GM19035 (cell line): ENCODE data around the gene ENTR1.

ENCODE experiments used
- ATAC-seq: cut with Tn5 transposase; IDR thresholded peaks from one replicate; pipeline ENCODE4 v1.9.1; 2021; ENCODE audit not compliant: unreplicated experiment

Gene ENTR1, protein sequence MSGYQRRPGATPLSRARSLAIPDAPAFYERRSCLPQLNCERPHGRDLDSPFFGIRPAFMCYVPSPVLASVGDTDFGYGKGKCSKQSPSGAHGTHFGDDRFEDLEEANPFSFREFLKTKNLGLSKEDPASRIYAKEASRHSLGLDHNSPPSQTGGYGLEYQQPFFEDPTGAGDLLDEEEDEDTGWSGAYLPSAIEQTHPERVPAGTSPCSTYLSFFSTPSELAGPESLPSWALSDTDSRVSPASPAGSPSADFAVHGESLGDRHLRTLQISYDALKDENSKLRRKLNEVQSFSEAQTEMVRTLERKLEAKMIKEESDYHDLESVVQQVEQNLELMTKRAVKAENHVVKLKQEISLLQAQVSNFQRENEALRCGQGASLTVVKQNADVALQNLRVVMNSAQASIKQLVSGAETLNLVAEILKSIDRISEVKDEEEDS

DNA sequence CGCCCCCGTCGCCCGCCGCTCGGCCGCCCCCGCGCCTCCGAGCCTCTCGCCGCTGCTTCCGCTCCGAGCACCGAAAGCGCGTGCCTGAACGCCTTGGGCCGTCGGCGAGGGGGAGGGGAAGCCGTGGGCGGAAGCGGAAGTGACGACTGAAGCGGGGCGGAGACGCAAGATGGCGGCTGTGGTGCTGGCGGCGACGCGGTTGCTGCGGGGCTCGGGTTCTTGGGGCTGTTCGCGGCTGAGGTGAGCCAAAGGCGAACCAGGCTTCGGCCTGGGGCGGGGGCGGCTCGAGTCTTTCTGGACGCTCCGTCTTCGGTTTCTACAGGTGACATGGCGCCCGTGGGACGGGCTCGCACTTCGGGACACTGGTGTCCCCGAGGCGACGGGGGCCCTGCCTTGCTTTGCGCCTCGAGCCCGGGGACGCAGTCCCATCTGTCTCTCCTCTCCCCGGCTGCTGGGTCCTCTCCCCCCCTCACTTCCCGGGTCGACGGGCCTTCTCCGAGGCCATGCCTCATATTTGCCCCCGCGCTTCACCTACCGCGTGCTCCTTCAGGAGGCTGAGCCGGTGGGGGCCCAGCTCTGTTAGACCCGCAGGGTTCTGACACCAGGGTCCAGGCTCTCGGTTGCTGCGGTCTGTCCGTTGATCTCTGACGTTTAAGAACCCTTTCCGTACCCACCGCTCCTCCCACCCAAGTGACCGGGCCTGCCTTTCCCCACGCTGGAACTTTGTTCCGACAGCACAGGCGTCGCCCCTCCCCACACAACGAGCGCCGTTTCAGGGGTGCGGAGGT, at the start of gene ENTR1, which contains the start of gene PMPCA:
ENTR1 (minus strand) TSS at position 115 of the 788 bp plus-strand sequence. CDS start 217 bp downstream, outside the sequence.
PMPCA (plus strand) TSS at position 159 of the 788 bp plus-strand sequence; CDS start at position 170, 11 bp downstream.
- peak; percentile 86 for ATAC-seq

DNA sequence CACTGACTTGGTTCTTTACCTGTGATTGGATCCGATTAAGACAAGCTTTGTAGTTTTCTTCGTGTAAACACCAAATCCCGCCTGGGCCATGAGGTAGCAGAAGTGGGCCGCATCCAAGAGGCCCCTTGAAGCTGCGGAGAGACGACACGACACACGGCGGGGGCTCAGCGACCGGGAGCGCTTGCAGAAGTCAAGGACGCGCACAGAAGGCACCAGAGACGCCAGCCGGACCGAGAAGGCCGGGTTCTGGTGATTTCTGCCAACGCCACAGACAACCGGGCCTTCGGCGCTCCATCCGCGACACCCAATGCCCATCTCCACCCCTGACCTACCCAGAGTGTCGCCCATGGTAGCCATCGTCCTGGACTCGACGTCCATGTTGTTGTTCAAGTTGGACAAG, 49.0 kb upstream of the ENTR1 start:
- ATAC-seq, result no peak

DNA sequence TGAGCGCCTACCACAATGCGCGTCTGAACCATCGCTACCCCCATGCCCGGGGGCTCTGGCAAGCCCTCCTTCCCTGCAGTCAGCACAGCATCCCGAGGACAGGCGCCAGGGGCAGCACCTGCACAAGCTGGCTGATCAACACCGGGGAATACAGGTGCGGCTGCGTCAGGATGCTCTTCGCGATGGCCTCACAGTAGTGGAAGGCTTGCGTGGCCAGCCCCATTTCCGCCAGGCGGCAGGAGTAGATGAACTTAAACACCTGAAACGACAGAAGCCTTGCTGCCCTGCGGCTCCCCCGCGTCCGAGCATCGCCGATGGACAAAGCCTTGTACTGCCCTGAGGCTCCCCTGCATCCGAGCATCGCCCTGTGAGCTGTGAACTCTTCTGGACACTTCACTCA, 46.9 kb upstream of the ENTR1 start:
- no peak for ATAC-seq

DNA sequence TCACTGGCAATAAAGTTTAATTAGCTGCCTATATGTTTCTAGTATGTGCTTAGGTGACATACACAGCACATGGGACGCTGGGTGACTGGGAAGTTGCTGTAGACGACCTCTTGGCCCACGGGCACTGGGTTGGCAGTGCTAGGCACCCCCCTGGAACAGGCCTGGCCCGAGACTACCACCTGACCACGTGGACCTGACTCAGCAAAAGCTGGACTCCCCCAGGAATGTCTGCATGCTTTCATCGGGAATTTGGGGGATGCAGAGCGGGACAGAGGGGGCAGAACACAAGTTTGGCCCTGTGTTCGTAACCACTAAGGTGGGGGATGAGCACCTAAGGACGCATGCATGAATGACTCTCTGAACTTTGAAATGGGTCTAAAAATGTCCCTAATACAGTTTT, 45.8 kb upstream of the ENTR1 start:
- ATAC-seq, result no peak

DNA sequence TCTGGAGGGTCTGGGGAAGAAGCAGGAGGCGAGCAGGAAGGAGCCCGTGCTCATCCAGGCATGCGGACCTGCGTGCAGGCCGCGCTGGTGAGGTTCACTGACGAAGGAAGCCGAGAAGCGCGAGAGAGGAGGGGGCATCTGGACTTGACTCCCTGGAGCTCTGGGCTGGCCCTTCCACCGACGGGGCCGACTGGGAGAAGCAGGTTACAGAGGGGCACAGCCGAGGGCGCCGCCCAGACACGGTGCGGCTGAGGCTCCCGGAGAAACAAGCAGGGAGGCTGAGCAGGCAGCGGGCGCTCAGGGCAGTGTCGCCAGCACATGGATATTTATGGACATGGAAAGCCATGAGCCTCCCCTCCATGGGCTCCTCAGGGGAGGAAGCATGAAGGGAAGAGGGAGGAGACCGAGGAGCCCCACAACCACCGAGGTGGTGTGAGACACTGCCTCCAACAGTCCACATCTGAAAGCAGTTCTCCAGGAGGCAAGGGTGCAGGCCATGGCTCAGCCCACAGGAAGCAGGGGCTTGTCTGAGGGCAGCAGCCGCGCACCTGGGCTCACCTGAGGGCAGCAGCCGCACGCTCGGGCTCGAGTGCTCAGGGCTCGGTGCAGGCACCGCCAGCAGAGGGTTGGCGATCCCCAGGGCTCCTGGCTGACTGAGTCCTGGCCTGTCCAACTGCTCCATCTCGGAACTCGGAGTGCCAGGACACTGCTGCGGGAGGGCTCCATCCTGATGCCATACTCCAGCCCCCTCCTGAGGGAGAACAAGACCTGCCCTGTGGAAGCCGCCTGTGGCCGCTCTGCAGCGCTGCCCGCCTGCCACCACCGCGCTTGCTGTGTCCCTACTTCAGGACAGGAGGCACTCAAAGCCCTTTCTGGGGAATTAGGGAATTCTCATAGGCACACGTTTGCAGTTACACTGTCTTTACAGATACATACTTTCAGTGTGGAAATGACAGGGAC, 44.9 kb upstream of the ENTR1 start:
- ATAC-seq, result no peak

DNA sequence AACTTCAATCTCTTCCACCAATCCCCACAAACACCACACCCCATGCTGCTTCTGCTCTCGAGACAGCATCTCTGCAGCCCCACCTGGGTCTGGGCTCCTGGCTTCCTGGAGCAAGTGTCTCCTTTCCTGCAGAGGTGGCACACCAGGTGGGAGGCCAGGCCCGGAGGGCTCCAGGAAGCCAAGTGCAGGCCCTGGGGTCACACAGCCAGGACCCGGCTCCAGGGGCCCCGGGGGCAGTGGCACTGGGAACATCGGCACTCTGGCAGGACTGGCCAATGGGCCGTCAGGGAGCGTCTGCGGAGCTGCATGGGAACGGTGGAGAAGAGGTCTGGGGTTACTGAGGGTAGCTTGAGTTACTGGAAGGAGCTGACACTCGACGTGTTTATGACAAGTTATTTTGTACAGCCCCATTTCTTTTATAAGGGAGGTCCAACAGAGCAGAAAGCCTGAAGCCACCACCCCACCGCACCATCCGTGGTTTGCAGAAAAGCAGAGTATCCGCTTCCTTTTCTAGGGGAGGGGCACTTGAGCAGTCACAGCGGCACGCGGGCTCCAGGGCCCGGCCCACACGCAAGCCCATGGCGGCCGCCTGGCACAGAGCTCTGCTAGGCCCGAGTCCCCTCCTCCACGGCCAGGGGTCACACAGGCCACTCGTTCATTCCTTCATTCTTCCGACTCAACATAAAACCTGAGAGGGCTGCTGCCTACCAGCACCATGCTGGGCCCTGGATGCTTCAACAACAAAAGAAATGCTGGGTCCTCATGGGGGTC, 43.8 kb upstream of the ENTR1 start:
- no peak for ATAC-seq

DNA sequence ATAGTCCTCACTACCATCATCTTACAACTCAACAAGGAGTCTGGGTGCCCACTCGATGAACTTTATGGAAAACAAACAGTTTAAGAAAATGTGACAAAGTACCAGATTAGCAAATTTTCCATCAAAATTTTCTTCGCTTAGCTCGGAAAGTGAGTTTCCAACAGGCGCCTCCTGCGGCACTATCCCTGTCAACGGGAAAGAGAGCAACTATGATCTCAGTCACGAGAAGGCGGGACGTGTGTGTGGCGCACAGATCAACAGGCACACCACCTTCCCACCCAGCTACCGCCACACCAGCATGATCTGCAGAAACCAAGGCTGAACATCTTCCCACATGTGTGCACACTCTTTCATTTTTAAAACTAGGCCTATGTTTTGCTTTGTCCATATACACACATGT, 42.9 kb upstream of the ENTR1 start:
- ATAC-seq, result no peak

DNA sequence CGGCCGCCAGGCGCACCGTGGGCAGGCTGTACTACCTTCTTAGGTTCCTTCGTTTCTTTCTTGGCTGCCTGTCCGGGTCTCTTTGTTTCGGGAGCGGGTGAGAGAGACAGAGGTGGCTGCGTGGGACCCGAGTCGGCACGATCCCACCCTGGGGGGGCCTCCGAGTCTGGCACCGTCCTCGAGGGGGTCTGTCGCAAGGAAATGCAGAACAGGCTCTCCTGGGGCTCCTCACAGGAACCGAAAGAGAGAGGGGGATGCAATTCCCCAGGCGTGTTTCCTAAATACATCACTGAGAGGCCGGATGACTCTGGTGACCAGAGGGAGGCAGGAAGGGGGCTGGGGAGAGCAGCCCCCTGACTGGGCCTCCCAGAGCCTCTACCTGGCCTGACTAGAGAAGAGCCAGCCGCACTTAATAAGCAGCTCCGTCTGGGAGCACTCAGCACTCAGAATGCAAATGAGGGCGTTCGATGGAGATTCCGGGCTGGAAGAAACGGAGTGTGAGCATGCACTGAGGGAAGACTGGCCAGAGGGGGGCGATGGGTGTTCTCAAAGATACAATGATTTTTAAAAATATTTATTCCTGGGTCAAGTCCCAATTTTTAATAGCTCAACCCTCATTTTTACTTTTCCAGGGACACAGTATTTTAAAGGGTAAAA, 40.9 kb upstream of the ENTR1 start:
- no peak for ATAC-seq

DNA sequence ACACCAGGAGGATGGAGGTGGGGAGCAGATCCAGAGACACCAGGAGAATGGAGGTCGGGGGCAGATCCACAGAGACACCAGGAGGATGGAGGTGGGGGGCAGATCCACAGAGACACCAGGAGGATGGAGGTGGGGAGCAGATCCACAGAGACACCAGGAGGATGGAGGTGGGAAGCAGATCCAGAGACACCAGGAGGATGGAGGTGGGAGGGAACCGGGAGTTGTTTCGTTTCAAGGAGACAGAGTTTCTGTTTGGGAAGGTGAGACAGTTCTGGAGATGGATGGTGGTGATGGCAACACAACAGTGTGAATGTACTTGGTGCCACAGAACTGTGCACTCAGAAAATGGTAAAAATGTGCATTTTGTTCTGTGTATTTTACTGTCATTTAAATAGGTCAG, 38.2 kb upstream of the ENTR1 start:
- ATAC-seq, result no peak

DNA sequence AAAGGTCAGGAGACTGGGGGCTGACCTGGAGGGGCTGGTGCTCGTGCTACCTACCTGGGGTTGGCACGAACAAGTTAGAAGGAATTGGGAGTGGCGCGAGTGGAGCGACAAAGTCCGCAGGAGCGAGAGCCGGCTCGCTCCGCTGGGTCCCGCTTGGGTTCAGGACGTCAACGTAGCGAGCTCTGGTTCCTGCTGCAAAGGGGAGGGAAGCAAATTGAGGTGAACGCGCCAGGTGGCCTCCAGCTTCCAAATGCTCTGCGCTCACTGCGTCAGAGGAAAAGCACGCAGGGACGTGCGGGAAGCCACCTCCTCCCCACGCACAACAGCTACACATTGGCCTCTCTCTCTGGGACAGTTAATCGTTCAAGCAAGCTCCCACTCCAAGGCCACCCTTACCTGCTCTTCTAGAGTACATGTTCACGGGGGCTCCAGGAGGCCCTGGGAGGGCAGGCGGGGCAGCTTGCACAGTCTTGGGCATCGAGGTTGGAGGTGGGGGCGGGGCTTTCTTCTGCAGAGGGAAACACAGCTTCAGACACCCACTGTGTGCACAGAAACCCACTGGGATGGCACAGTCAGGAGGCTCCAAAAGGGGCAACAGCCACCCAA, 36.9 kb upstream of the ENTR1 start:
- ATAC-seq, result no peak

DNA sequence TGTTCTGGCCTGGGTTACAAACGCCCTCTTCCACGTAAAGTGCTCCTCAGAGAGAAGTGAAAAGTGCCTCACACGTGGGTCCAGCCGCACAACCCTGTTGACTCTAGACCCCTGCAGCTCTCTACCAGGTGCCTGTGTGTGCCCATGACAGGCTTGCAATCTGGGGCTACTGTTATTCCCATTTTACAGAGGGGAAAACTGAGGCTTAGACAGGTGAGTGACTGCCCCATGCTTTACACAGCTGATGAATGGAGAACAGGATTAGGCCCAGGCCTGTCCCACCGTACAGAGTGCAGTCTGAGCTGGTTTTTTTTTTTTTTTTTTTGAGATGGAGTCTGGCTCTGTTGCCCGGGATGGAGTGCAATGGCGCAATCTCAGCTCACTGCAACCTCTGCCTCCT, 35.4 kb upstream of the ENTR1 start:
- no peak for ATAC-seq

DNA sequence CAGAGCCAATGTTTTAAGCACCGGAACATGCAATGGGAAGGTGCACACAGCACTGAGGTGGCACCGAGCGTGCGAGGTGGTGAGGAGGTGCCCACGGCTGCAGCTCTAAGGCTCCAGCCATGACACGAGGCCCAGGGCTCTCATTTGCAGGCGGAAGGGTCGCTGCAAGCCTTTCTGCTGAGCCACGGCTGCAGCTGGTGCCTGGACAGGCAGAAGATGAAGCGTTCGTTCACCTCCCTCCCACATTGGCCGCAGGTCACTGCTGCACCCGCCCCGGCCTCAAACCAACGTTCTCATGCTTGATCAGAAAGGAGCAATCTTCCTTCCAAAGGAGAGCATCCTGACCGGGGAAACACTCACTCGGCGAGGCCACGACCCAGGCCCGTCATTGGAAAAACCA, 33.7 kb upstream of the ENTR1 start:
- ATAC-seq, result no peak

DNA sequence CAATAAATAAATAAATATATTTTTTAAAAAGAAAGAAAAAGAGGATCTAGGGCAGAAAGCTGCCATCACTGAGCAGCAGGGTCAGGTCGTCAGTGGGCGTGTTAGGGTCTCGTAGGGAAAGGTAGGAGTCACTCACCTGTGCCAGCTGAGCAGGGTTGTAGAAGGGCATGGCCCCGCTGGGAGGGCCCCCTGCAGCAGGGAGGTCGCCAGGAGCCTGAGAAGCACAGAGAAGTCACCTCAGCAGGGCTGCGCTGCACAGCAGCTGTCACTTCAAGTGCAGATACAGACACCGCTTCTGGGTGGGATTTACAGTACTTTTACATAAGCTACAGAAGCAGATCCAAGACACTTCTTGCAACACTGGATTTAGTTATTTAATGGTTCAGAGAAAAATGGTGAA, 33.3 kb upstream of the ENTR1 start:
- ATAC-seq, result no peak

DNA sequence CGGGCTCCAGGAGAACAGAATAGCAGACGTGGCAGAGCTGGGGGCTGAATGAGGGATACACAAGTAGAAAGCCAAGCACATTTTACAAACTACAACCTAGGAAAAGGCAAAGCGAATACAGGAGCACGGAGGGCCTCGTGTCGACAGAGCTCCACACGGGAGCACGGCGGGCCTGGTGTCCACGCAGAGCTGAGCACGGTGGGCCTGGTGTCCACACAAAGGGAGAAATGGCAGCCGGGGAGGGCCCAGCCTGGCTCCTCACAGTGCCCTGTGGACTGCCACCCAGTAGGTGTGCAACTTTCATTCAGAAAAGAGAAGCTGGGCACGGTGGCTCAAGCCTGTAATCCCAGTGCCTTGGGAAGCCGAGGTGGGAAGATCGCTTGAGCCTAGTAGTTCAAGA, 32.7 kb upstream of the ENTR1 start:
- ATAC-seq, result no peak

DNA sequence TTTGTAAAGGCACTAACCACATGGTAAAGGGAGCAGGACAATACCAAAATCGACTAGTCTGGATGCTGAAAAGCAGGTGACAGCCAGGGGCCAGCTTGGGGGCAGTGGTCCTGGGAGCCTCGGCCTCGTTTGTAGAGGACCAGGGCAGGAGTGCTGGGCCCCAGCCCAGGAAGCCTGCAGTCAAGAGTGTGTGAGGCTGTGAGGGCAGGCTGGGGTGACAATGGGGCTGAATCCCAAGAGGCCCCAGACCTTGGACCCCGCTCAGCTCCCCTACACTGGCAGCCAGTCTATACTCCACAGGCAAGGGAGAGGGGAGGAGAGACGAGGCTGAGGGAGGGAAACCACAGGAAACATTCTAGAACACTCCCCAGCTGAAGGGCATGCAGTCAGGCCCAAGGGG, 31.9 kb upstream of the ENTR1 start:
- ATAC-seq, result no peak

DNA sequence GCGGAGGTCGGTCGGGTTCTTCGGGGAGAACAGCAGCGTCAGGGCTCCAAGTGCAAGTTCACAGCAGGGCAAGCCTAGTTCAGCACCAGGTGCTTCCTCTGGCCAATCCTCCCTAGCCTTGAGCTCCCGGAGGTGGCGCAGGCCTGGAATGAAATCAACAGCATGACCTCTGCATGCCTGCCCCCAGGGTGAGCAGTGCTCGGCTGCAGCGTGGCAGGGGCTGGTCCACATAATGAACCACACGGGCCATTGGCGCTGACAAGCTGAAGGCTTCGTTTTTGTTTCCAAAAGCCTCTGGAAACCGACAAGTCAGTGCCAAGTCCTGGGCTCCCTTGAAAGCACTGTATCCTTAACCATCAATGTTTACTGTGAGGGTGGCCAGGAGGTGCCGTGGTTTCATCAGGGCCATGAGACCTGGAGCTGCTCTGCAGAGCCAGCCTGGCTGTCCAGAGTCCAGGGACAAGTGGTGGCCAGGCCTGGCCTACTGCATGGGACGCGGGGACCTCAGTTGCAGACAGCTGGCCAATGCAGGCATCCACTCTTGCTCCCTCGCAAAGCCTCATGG, 31.3 kb upstream of the ENTR1 start:
- ATAC-seq, result no peak

DNA sequence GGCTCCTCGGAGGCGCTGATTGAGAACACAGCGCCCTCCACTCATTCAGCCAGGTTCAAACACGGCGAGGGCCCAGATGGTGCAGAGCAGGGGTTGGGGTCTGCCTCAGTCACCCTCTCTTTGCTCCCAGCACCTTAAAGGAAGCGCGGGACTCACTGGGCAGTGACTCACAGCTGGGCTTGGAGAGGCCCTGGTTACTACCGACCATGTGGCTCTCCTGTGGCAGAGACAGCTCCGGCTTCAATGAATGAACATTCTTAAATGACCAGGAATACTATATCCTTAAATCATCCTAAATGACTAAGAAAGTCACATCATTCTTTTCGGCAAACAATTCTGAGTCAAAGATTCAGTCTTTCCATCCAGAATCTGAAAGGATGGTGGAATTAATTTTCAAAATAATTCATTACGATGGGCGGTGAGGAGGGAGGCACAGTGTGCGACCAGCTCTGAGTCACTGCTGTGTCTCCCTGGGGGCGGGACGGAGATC, 30.8 kb upstream of the ENTR1 start:
- no peak for ATAC-seq

DNA sequence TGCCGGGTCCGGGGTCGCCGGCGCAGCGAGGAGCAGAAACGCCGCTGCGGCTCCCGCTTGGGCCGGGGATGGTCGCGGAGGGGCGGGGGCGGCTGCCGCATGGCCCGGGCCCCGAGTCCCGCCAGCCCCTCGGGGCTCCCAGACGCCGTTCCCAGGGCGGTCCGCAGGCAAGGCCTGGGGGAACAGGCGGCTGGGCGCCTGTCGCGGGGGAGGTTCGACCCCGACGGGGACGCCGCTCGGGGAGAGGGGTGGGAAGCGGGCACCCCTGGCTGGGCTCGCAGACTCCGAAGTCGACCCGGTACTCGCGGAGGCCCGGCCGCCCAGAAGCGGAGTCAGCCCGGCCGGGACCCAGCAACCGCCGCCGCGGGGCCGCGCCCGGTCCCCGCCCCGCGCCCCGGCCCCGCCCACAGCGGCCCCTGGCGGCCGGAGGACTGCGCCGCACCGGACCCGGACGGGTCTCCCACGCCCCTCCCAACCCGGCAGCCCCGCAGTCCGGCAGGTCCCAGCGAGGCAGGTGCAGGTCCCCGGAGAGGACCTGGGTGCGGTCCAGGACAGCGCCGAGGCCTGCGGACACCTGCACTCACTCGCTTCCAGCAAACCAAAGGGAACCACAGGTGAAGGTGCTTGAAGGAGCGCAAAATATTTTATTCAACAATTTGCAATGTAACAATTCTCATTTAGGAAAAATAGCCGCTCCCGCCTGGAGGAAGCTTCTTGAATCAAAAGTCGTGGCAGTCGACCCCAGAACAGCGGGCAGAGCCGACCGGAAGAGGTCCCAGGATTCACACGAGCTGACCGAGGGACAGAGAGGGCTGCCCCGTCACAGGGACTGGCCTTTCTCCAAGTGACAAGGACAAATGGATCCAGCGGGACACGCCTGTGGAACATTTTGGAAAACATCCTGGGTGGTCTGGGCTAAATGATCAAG, 29.3 kb upstream of the ENTR1 start, which contains the start of gene INPP5E:
INPP5E (minus strand) TSS at position 365 of the 928 bp plus-strand sequence. CDS start 426 bp downstream, outside the sequence.
- ATAC-seq, result peak; percentile 70
